Transverse colon (tissue), 4 donors: ENCODE measurements around the gene AKAP9.

Source experiments
- POLR2A ChIP-seq: fragments of 450-650 bp; IDR thresholded peaks from one replicate; pipeline ENCODE4 v1.6.1; 2016; ENCODE audit warnings: antibody characterized with exemption, mild to moderate bottlenecking, moderate library complexity
- POLR2AphosphoS5 ChIP-seq, 3 donors: sonication (generic); formaldehyde crosslinking; IDR thresholded peaks; one replicate each; pipeline ENCODE4 v1.6.1; 2016; ENCODE audit warnings: antibody characterized with exemption in 3 of 3
- TF ChIP-seq, protein P1 (sequence below), 5 experiments: fragments of 200-600 bp in 3 of 5; fragments of 450-650 bp in 2 of 5; sonication (generic) in 3 of 5; IDR thresholded peaks; 1 replicate in 2 of 5; 2 replicates in 3 of 5; pipeline ENCODE4 v1.5.1; 2016 to 2017; ENCODE audit warnings: antibody characterized with exemption in 5 of 5, inconsistent platforms in 3 of 5, mild to moderate bottlenecking in 2 of 5, moderate library complexity in 1 of 5

DNA sequence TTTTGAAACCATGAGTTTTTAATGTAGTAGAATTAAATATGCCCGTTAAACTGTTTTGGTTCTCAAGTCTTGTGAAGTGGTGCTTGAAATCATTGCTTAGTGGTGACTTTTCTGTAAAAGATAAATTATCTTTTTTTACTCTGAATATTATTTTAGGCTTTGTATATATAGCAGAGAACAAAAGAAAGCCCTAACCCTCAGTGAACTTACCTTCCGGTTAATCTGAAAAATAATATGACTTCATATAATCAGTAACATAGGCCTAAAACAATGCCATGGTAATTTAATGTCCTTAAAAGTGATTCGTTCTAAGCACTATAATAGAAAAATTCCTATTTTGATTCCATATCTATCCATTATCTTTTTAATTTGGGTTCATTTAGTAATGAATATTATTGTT lies 21.8 kb downstream of the AKAP9 start:
- TF ChIP-seq, protein P1, sequence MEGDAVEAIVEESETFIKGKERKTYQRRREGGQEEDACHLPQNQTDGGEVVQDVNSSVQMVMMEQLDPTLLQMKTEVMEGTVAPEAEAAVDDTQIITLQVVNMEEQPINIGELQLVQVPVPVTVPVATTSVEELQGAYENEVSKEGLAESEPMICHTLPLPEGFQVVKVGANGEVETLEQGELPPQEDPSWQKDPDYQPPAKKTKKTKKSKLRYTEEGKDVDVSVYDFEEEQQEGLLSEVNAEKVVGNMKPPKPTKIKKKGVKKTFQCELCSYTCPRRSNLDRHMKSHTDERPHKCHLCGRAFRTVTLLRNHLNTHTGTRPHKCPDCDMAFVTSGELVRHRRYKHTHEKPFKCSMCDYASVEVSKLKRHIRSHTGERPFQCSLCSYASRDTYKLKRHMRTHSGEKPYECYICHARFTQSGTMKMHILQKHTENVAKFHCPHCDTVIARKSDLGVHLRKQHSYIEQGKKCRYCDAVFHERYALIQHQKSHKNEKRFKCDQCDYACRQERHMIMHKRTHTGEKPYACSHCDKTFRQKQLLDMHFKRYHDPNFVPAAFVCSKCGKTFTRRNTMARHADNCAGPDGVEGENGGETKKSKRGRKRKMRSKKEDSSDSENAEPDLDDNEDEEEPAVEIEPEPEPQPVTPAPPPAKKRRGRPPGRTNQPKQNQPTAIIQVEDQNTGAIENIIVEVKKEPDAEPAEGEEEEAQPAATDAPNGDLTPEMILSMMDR (IDR thresholded peaks at IDR 0.05) = no peak
- TF ChIP-seq POLR2AphosphoS5 (IDR thresholded peaks at IDR 0.05) (no peak), POLR2A (no peak)
